Glutamatergic neuron (in vitro differentiated cells): Measurements from ENCODE around the gene TGFBR3. TPM values are rescaled to one million over a fixed set of nuclear protein-coding genes. Genes with fewer than 3 reads are reported as not detected.

ENCODE experiments used
- DNase-seq: peaks from one replicate; pipeline ENCODE4 v3.0.0; 2022
- H3K27ac Mint-ChIP-seq: one replicate; pipeline ENCODE4 v1.8.0; 2020; ENCODE audit warnings: mild to moderate bottlenecking, mixed read lengths, inconsistent platforms; ENCODE audit not compliant: unreplicated experiment
- H3K27me3 Mint-ChIP-seq: one replicate; pipeline ENCODE4 v1.8.0; 2020; ENCODE audit warnings: mild to moderate bottlenecking, moderate library complexity, mixed read lengths, inconsistent platforms; ENCODE audit not compliant: unreplicated experiment
- H3K36me3 Mint-ChIP-seq: one replicate; pipeline ENCODE4 v1.8.0; 2020; ENCODE audit warnings: mild to moderate bottlenecking, mixed read lengths, inconsistent platforms; ENCODE audit not compliant: unreplicated experiment
- H3K4me1 Mint-ChIP-seq: one replicate; pipeline ENCODE4 v1.8.0; 2020; ENCODE audit warnings: mild to moderate bottlenecking, low read depth, mixed read lengths, inconsistent platforms; ENCODE audit not compliant: unreplicated experiment
- H3K4me3 Mint-ChIP-seq: one replicate; pipeline ENCODE4 v1.8.0; 2020; ENCODE audit warnings: mild to moderate bottlenecking, mixed read lengths, inconsistent platforms; ENCODE audit not compliant: unreplicated experiment
- H3K9me3 Mint-ChIP-seq: one replicate; pipeline ENCODE4 v1.8.0; 2020; ENCODE audit warnings: mild to moderate bottlenecking, moderate library complexity, mixed read lengths, inconsistent platforms; ENCODE audit not compliant: unreplicated experiment
- CTCF ChIP-seq: fragments of 200-600 bp; sonication (generic); IDR thresholded peaks from one replicate; pipeline ENCODE4 v1.5.0; 2021; ENCODE audit not compliant: partially characterized antibody, unreplicated experiment
- total RNA-seq: library from RNA; stranded (reverse); fragmentation: NEBNext Ultra II Directional; extraction: Animal tissue kit (Norgen Biotek cat#: 25700); gene quantifications from one replicate; pipeline ENCODE4 v1.2.1, GENCODE V29; 2021; ENCODE audit not compliant: unreplicated experiment

Gene TGFBR3
- total RNA-seq, 1 donor from 2014 or later: 0.98 TPM

GRCh38 chr1:91924146-91924545 lies 38.2 kb upstream of the TGFBR3 start:
- no peak overlapping the region for H3K27ac Mint-ChIP-seq
- peaks cover 5% of the 10 kb centered on the region for H3K36me3 Mint-ChIP-seq
- no peak for TF ChIP-seq CTCF
- H3K4me1 Mint-ChIP-seq: no peaks in the 10 kb centered on the region
- H3K27me3 Mint-ChIP-seq: peaks cover 2% of the 10 kb centered on the region
- H3K9me3 Mint-ChIP-seq: no peaks in the 10 kb centered on the region
- DNase-seq: no peak
- H3K4me3 Mint-ChIP-seq: no peak overlapping the region

- no peaks in the 10 kb centered on the region for H3K9me3 Mint-ChIP-seq
Observed at GRCh38 chr1:91919962-91920361, 34.0 kb upstream of the TGFBR3 start.

GRCh38 chr1:91916811-91917460 lies 31.0 kb upstream of the TGFBR3 start:
- H3K4me3 Mint-ChIP-seq: no peak overlapping the region
- H3K9me3 Mint-ChIP-seq: no peaks in the 10 kb centered on the region
- H3K27me3 Mint-ChIP-seq: no peaks in the 10 kb centered on the region
- no peaks in the 10 kb centered on the region for H3K4me1 Mint-ChIP-seq
- TF ChIP-seq CTCF: no peak
- no peak overlapping the region for H3K27ac Mint-ChIP-seq
- DNase-seq: no peak
- no peaks in the 10 kb centered on the region for H3K36me3 Mint-ChIP-seq

More at GRCh38 chr1:91919962-91920361, 34.0 kb upstream of the TGFBR3 start:
- peaks cover 2% of the 10 kb centered on the region for H3K27me3 Mint-ChIP-seq
- no peak overlapping the region for H3K27ac Mint-ChIP-seq
- H3K36me3 Mint-ChIP-seq: peaks cover 5% of the 10 kb centered on the region
- no peaks in the 10 kb centered on the region for H3K4me1 Mint-ChIP-seq
- TF ChIP-seq CTCF: no peak
- no peak overlapping the region for H3K4me3 Mint-ChIP-seq
- no peak for DNase-seq

- H3K9me3 Mint-ChIP-seq: no peaks in the 10 kb centered on the region
- H3K27ac Mint-ChIP-seq: no peak overlapping the region
- no peak for TF ChIP-seq CTCF
- no peaks in the 10 kb centered on the region for H3K4me1 Mint-ChIP-seq
- H3K4me3 Mint-ChIP-seq: no peak overlapping the region
- no peaks in the 10 kb centered on the region for H3K36me3 Mint-ChIP-seq
- no peaks in the 10 kb centered on the region for H3K27me3 Mint-ChIP-seq
- no peak for DNase-seq
Observed at GRCh38 chr1:91916046-91916445, 30.1 kb upstream of the TGFBR3 start.

GRCh38 chr1:91913018-91913417 lies 27.1 kb upstream of the TGFBR3 start:
- no peak for TF ChIP-seq CTCF
- Mint-ChIP-seq H3K4me1 (no peaks in the 10 kb centered on the region), H3K36me3 (no peaks in the 10 kb centered on the region), H3K4me3 (no peak overlapping the region), H3K9me3 (peaks cover under 1% of the 10 kb centered on the region), H3K27ac (no peak overlapping the region), H3K27me3 (no peaks in the 10 kb centered on the region)
- no peak for DNase-seq
